Measurements from ENCODE around the gene LDB3.

- no peak for TF ChIP-seq ARID3B (CRISPR knock-in tag; IDR thresholded peaks at IDR 0.05; ENCODE audit: borderline replicate concordance)
- TF ChIP-seq MECOM (CRISPR knock-in tag; IDR thresholded peaks at IDR 0.05) = no peak
- TF ChIP-seq BHLHE40 (IDR thresholded peaks at IDR 0.05; ENCODE audit: low read length) = no peak
- TF ChIP-seq ZNF146 (CRISPR knock-in tag; IDR thresholded peaks at IDR 0.05; ENCODE audit: unreplicated experiment) = no peak
- no peak for TF ChIP-seq CTCF (IDR thresholded peaks at IDR 0.05 in 2 of 3, conservative IDR thresholded peaks at IDR 0.05 in 1 of 3; ENCODE audit: insufficient read depth in 2 of 3, low read depth in 1 of 3, low read length in 3 of 3)
- TF ChIP-seq RAD21 (CRISPR knock-in tag; conservative IDR thresholded peaks at IDR 0.05 in 1 of 2, IDR thresholded peaks at IDR 0.05 in 1 of 2) = no peak
- TF ChIP-seq SMAD1 (IDR thresholded peaks at IDR 0.05; ENCODE audit: low read depth, low read length, partially characterized antibody) = no peak
- no peak for TF ChIP-seq POLR2A (conservative IDR thresholded peaks at IDR 0.05)
- no peak for TF ChIP-seq ZEB2 (IDR thresholded peaks at IDR 0.05)
- TF ChIP-seq NONO (IDR thresholded peaks at IDR 0.05; ENCODE audit: low read depth in 2 of 2, low read length in 1 of 2) = no peak
- no peak for TF ChIP-seq CCAR2 (IDR thresholded peaks at IDR 0.05; ENCODE audit: low read depth, low read length)
- TF ChIP-seq ZNF354B (CRISPR knock-in tag; IDR thresholded peaks at IDR 0.05) = no peak
These were observed 10.0 kb upstream of the LDB3 start for GRCh38 chr10:86658261-86658741.
